Measurements from ENCODE around the gene TAC3.
"Not testable (repeated sequence)": the region's sequence is repeated elsewhere in the genome, so short reads cannot be mapped to it uniquely, and the experiment has no call there.

The TAC3 gene

GRCh38 chr12:57033431-57033830 lies 17.1 kb upstream of the TAC3 start:
- no peak for DNase-seq

GRCh38 chr12:57031789-57032188 lies 15.5 kb upstream of the TAC3 start:
- no peak for DNase-seq

DNA sequence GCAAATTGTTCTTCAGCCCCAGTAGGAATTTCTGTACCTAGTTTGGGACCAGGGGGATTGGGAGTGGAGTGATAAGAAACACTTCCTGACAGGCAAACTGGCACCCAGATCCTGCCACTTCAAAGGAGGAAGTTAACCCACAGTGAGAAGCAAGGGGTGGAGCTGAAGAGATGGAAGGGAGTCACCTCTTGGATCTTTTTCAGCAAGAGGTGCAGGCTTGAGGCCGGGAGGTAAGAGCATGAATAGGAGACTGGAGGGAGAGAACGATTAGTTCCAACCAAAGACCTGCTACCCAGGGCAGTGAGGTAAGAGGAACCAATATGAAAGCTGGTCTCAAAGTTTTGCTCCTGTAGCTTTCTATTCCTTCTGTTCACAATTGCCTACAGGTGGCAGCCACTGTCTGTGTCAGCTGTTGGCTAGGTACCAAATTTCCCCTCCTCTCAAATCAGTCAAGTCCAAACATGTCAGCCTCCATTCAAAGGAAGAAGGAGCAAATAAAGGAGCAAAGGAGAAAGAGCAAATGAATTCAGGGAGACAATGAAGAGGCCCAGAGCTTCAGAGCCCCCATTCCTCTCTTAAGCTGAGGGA lies 14.9 kb upstream of the TAC3 start:
- peak; percentile 19 for DNase-seq

GRCh38 chr12:57029457-57029856 lies 13.1 kb upstream of the TAC3 start:
- no peak for DNase-seq

DNA sequence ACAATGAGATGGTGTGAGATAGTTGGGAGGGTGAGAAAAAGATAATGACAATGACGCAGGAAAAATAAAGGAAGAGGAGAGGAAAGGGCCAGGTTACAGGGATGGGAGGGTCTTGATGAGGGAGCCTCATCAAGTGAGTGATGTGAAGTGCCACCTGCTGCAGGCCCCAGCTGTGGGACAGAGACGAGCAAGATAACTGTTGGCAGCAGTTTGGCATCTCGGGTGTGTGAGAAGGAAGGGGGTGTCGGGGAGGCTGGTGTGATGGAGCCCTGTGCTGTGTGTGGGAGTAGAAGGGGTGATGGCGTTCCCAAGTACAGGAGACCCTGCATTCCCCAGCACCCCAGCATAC lies 11.4 kb upstream of the TAC3 start:
- no peak for DNase-seq

GRCh38 chr12:57027011-57027804 lies 10.9 kb upstream of the TAC3 start:
- DNase-seq, result no peak

- DNase-seq, result no peak
Measured at GRCh38 chr12:57025196-57025595, 8.9 kb upstream of the TAC3 start.

DNA sequence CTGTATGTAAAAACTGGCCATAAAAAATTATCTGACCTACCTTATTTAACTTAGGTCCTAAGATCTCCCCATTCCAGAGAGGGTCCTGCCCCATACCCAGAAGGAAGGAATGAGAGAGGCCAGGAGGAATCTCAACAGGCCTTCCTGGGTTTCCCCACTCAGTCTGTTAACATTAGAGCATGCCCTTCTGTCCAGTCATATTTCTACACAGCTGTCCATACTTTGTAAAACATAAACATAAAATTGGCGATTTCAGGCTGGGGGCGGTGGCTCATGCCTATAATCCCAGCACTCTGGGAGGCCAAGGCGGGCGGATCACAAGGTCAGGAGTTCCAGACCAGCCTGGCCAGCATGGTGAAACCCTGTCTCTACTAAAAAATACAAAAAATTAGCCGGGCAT lies 6.0 kb upstream of the TAC3 start:
- not testable (repeated sequence) for DNase-seq

- no peak for DNase-seq
Measured at GRCh38 chr12:57019983-57020719, 3.8 kb upstream of the TAC3 start.

GRCh38 chr12:57018906-57019305 lies 2.6 kb upstream of the TAC3 start:
- no peak for DNase-seq

DNA sequence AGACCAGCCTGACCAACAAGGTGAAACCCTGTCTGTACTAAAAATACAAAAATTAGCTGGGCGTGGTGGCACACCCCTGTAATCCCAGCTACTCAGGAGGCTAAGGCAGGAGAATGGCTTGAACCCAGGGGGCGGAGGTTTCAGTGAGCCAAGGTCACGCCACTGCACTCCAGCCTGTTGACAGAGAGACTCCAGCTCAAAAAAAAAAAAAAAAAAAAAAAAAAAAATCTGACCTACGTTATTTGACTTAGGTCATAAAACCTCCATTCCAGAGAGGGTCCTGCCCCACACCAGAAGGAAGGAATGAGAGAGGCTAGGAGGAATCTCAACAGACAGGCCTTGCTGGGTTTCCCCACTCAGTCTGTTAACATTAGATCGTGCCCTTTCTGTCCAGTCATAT lies 2.0 kb upstream of the TAC3 start:
- not testable (repeated sequence) for DNase-seq

DNA sequence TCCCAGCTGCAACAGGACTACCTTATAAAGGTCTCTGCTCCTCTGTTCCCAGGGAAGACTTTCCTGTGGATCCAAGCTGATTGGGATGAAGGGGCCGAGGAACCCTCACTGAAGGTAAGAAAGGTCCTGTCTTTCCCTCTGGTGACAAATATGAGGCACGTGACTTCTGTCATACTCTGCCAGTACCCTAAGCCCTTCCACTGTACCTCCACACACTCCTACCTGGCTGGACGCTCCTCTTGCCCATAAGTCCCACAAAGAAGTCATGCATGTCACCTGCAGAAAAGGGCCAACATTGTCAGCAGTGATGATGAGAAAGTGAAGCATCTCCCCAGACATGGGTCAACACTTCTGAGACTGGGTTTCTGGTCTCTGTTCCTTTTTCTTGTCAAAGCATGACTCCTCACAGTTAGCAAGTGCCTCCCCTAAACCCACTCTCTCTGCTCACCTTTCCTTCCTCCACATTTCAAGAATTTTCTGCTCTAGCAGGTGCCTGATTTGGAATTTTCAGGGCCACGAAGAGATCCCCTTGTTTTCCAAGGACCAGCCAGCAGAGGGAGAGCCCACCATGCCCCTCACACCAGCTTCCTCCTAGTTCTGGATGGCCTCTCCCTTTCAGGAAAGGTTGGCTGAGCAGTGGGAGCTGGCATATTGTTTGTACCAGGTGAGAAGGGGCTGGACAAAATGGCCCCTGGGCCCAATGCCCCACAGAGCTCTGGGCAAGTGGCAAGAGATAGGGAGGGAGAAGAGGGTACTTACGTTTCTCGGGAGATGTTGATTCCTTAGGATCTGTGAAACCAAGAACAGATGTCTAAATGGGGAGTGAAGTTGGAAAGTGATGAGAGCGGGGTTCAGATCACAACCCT lies 3.5 kb downstream of the TAC3 start:
- no peak for DNase-seq

- peak; percentile 33 for DNase-seq
Measured at GRCh38 chr12:57011438-57012424, 4.6 kb downstream of the TAC3 start.

GRCh38 chr12:57010627-57011247 lies 5.6 kb downstream of the TAC3 start:
- no peak for DNase-seq

GRCh38 chr12:57009949-57010626 lies 6.2 kb downstream of the TAC3 start:
- DNase-seq, result no peak

DNA sequence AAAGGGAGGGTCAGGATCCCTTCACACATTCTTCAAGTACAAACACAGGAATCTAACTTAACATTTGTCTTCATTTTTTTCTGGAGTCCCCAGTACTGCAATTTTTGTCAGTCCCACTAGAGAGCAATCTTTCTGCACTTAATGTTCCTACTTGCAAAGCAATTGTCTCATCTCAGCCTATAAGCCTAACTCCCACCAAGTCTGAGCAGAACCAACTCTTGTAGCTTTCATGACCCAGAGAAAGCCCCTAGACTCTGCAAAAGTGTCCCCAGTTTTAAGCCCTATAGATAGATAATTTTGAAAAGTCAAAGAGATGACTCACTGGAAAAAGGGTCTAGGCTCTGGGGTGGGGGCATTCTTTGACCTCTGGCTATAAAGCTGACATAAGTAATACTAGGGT lies 8.2 kb downstream of the TAC3 start:
- peak; percentile 70 for DNase-seq

- DNase-seq, result peak; percentile 23
Measured at GRCh38 chr12:57006809-57007475, 9.4 kb downstream of the TAC3 start.

DNA sequence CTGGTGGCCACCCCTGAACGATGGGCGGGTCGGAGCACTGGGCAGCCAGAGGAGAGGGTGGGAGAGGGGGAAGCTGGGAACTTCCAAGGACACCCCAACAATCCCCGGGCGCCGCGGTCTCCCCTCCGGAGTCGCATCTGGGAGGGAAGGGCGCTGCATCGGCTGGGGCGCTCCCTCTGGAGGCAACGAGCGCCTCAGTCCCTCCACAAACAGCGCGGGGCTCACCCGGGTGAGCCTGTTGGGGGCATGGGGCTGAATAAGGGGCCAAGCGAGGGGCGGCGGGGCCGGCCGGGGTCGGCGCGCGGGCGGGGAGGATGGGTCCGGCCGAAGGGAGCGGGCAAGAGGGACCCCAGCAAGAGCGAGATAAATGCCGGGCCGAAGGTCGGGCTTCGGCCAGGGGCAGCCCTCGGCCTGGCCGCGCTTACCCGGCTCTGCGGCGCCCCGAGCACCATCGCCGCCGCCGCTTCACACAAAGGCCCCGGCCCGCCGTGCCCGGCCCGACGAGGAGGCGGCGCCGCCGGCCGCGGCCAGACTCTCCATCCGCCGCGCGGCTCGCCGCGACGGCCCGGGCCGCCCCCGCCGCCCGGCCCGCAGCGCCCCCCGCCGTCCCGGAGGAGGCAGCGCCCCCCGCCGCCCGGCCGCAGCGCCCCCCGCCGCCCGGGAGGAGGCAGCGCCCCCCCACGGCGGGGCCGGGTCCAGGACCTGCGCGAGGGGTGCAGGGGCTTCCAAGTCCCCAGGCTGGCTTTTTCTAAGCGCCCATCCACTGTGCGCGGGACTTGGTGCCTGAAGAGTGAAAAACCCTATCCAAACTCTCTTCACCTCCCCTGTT lies 10.1 kb downstream of the TAC3 start, which contains the start of gene ZBTB39:
Gene ZBTB39, minus strand, starts transcription at position 567 of the 829 bp plus-strand sequence. CDS start 1,629 bp downstream, outside the sequence.
- DNase-seq, result peak; percentile 77

DNA sequence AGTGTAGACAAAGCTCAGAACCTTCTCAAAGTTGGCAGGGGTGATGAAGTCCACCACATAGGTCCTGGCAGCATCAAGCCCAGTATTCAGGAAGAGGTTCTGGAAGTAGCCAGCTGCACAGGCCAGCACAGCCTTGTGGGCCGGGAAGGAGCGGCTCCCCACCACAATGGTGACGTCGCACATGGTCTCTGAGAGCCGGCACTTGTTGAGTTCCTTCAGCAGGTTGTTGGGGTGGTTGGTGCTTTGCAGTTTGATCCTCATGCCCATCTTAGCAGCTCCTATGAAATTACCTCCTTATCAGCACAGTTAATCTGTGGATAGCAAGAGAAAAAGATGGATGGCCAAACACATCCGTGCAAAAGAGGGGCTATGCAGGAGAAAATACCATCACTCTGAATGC lies 11.7 kb downstream of the TAC3 start:
- DNase-seq, result no peak
